ENCODE measurements around the gene ARHGEF12.

ARHGEF12 gene

DNA sequence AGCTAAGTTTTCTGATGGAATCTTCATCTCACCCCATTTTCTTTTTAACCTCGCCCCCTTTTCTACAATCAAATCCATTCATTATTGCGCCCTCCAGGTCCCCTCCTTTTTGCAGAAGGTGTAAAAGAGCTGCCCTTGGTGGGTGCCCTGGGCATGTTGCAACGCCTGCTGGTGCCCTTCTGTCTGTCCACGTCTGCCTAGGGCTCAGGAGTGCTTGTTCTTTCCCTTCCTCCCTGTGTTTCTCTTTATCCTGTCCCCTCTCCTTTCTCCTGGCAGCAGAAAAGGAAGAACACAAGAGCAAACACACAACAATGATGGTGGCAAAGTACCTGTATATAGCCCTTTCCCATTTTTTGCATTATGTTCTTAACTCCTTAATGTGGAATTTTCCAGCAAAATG lies 17.3 kb upstream of the ARHGEF12 start:
- no peak for DNase-seq

DNA sequence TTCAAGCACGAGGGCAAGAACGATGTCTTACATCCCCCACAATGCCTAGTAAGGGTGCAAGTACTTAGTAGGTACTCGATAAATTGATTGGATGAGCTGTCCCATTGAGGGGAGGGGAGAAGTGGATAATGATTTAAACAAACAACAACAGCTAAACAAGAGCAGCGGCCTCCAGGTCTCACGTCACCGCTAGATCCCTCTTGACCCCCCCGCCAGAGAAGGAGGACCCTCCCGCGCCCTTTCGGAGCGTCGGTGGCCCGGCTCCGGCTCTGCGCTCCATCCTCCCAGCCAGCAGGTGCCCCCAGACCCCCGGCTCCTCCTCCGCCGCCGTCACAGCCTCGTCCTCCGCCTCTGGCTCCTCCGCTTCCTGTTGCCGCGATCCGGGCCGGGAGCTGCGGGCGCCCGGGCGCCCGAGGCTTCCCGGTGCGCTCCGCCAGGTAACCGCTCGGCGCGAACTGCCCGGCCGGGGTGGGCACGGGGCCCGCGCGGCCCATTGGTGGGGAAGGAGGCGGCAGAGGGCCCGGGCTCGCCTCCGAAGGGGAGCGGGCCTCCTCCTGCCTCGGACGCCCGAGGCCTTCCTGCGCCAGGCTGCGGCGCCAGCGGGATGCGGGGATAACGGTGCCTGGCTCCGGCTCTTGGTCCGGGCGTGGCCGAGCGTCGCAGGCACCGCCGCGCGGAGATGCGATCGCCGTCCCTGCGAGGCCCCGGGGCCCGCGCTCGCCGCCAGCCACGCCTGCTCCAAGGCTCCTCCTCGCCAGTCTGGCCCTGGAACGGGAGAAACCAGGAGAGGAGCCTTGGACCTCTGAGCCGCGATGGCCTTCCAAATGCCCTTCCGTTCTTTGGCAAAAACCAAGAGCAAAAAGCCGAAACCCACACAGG lies 11.0 kb upstream of the ARHGEF12 start, which contains the start of gene TLCD5:
Gene TLCD5 (plus strand): TSS at position 368 of the 879 bp plus-strand sequence. CDS start 2,143 bp downstream, outside the sequence.
- DNase-seq: no peak

DNA sequence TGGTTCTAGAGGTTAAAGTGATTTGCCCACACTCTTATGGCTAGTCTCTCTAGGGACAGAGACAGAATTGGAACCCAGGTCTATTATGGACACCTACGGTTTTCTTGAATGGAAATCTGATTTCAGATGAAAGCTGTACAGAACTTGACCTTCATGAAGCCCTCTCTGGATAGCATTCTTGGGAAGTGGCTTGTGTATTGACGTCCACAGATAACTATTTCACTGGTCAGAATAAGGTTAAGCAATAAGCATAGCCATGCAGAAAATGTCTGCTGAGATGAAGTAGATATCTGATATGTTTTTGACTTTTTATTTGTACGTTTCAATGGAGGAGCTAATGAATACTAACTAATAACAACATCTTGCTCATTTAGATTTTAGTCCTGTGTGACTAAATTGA lies 10.0 kb upstream of the ARHGEF12 start:
- DNase-seq: no peak

DNA sequence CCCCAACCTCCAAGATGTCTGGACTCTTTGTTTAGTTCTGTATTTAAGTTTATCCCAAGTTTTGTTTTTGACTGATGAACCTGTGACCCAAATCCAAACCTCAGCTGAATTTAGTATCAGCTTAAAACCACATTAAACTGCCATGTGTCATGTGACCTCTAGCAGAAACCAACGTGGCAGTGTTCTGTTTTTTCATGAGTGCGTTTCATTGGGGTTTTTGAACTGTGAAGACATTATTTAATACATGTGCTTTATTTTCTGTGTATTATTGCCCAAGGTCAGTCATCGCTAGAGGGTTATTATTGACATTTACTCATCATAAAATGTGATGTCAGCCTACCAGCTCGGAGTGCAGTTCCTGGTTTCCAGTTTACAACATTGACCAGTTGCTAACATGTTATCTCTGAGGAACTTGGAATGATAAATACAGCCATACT lies 9.3 kb upstream of the ARHGEF12 start:
- no peak for DNase-seq

- no peak for DNase-seq
These were observed 8.9 kb upstream of the ARHGEF12 start for GRCh38 chr11:120327311-120327710.

- no peak for DNase-seq
These were observed 6.7 kb upstream of the ARHGEF12 start for GRCh38 chr11:120329556-120329955.

GRCh38 chr11:120330045-120330444 lies 6.2 kb upstream of the ARHGEF12 start:
- DNase-seq: no peak

- DNase-seq: no peak
These were observed 4.8 kb upstream of the ARHGEF12 start for GRCh38 chr11:120331301-120331996.

DNA sequence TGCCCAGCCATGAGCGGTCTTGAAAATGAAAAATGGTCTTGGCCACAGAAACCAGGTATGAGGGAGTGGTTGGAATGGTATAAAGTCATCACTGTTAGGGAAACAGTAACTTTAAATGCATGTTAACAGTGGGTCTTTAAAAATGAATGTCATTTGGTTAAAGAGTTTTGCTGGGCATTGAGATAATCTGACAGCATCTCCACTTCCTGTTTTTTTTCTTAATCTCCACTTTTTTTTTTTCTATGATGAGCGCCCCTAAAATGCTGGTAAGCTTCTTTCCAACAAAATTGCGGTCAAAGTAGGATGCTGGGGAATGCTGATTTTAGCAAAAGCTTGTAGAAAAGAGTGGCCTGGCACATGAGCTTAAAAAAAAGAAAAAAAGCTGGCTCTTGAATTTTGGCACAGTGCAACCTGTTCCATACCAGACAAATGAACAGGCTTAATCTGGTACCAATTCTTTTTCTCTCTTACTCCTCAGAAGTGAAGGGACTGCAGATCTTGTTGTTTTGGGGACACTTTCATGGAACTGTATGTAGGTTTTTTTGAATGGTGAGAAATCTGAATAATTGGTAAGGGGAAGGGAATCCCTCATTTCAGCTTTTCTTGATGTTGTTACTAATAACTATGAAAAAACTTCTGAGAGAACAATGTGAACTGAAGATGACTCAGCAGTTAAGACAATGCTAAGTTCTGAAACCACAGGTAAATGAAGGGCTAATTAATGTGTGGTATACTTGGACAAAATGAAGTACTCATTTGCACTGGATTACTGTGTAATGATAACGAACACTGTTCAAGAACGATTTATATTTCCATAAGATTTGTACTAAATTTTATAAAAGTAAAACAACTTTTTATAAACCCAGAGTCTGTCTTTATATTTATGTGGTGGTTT lies 3.1 kb upstream of the ARHGEF12 start:
- no peak for DNase-seq

GRCh38 chr11:120333801-120334200 lies 2.4 kb upstream of the ARHGEF12 start:
- no peak for DNase-seq

GRCh38 chr11:120334332-120334731 lies 1.9 kb upstream of the ARHGEF12 start:
- DNase-seq: no peak

DNA sequence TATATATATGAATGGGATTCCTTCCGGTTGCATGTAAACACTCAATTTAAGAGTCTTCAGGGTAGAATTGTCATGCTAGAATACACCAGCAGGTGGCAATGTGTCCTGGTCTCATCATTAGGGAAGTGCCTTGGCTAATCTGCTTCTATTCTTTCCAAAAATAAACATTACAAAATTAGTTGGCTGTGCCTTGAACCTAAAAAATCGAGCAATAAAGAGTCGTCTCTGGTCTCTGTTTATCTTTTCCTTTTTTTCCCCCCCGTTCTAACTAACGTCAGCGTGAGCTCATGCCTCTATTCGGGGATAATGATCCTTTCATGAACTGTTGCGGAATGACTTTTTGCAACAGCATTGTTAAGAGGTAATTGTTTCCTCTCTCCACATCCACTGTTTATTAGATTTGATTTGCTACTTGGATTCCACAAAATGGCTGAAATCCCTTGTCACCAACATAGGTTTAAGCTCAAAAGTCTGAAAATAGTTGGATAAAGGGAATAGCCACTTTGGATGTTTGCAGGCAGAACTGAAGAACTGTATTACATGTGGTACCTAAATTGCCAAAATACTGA lies 1.2 kb upstream of the ARHGEF12 start:
- DNase-seq: peak; percentile 47

DNA sequence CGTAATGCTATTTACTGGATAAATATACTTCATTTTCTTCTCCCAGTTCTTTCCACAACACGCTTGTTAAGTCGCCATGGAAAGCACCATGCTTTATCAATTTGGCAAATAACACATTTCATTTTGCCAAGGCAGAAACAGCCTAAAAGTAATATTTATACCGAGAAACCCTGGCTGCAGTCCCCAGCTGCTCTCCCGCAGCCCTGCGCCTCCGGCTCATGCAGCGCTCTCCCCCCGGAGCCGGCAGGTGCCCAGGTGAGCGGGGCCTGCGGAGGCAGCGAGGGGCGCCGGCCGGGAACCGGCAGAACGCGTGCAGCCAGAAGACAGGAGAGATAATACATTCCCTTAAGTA lies 681 bp upstream of the ARHGEF12 start:
- DNase-seq: no peak

DNA sequence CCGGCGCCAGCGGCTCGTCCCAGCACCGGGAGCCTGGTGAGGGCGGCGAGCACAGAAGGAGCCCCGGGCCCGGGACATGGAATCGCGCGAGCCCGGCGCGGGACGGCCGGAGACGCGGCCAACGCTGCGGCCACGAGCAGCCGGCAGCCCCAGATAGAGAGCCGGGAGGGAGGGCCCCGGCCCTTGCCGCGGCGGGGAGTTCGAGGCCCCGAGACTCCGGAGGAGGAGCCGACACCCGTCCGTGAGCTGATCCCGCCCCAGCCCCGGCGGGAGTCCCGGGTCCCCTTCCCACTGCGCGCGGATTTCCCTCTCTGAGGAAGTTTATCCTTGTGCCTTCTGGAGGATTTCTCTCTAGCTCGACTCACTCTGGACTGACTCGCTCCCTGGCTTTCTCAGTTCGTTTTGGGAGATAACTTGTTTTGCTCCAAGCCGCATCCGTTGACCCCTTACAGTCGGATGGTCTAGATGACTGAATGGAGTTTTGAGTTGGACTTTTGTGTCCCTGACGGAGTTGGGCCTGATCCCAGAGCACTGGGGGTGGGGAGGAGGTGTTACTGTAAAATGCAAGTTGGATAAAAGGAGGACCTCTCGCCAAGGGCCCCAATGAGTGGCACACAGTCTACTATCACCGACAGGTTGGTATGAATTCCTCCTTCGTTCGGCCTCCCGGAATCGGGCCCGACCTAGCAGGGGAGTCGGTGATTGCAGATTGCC lies 585 bp downstream of the ARHGEF12 start:
- no peak for DNase-seq

DNA sequence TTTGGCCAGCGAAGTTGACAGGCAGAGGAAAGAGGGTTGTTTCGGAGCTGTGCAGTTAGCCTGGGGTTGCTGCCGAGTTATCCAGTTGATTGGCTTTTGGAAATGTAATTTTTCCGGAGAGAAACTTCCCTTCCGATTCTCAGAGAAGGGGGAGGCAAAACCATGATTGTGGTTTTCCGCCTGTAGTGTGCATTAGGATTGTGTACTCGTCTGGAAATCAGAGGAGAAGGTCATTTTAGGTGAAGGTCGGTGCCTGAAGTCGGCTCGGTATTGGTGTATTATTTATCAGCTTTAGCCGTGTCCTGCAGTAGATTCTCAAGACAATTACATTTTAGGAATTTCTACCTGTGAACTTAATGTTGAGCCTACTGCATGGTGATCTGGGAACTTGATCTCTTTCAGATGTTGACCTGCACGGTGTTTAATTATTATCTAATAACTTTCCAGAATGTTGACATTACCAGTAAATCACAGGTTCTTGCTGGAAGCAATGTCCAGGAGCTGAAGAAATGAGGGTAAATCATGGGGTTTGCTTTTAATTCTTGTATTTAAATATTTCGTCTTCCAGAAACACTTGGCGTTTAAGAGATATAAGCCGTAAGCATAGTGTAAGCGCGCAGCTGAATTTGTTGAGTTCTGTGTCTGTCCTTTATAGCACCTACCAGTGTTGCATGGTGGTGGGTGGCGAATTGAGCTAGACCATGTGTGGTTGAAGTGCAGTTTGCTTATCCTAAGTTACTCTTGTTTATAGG lies 1.3 kb downstream of the ARHGEF12 start:
- DNase-seq: no peak

GRCh38 chr11:120338107-120338933 lies 2.1 kb downstream of the ARHGEF12 start:
- no peak for DNase-seq

GRCh38 chr11:120339394-120339890 lies 3.2 kb downstream of the ARHGEF12 start:
- no peak for DNase-seq

DNA sequence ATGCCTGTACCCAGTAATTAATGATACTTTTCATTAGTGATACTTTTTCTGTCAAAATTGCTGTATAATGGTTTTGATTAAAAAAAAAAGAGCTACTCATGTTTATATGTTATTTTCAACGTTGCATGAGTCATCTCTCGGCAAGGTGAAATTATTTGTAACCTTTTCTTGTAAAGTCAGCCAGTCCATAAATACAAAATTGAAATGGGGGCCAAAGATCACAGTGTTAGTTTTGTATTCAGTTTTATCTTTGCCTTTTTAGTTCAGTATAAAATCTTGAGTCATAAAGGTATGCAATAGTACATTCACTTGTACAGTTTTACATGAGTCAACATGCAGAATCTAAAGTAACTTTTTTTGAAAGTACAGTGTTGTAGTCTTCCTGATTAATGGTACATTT lies 4.3 kb downstream of the ARHGEF12 start:
- no peak for DNase-seq

DNA sequence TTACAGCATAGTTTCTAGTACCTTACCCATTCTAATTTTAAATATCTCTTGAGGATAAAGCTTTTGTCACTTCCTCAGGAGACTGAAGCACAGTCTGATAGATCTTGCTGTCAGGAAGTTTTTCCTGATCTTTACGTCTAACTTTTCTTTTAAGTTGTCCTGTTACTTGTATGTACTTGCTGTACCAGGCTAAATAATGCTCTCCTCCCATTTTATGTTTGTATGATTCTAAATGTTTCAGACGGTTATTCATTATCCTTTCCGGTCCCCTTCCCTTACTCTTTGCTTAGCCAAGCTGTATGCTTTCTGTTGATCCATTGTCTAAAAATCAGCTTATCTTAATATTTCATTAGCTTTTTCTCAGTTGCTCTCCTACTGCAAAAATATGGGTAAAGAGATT lies 6.0 kb downstream of the ARHGEF12 start:
- no peak for DNase-seq

DNA sequence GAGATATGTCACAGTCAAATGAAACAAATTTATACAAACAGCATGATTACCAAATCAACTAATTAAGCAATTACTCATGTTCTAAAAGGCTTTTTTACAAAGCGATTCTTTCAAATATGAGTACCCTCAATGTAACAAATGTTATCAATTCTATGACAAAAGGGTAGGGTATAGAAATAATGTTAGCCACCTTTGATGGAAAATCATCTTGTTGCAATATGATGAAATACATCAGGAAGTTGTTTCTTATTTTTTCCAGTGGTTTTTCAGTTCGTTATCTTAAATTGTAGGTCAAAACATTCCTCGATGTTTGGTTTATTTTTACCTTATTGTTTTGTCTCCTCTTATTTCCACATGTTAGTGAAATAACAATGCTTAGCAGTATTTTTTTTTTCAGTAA lies 6.5 kb downstream of the ARHGEF12 start:
- no peak for DNase-seq

Measured in NCI-H1048 (cell line).